K562 (cell line): ENCODE results near the gene SEMA3C. TPM values are rescaled to one million over a fixed set of nuclear protein-coding genes. Genes with fewer than 3 reads are reported as not detected.

ENCODE experiments used
- DNMT1 ChIP-seq: fragments of 450-650 bp; IDR thresholded peaks from 2 replicates; pipeline ENCODE4 v1.6.1; 2016; ENCODE audit warnings: antibody characterized with exemption, mild to moderate bottlenecking
- HNRNPH1 ChIP-seq: fragments of 200-400 bp; formaldehyde crosslinking; optimal IDR thresholded peaks from 2 replicates; pipeline ENCODE3; 2017; ENCODE audit warnings: low read depth, mild to moderate bottlenecking, low read length, moderate library complexity
- MEIS2 ChIP-seq: fragments of 450-650 bp; IDR thresholded peaks from 2 replicates; pipeline ENCODE4 v1.6.1; 2014; ENCODE audit warnings: mild to moderate bottlenecking; ENCODE audit not compliant: partially characterized antibody
- NR2C2 ChIP-seq, 2 experiments: fragments of 200-800 bp in 1 of 2; sonication (Bioruptor generic) in 1 of 2; sonication (generic) in 1 of 2; formaldehyde crosslinking in 1 of 2; IDR thresholded peaks; 2 replicates each; pipeline versions ENCODE4 v1.6.1 to v1.8.0; 2016 to 2022; ENCODE audit warnings: mild to moderate bottlenecking in 1 of 2, missing compliant biosample characterization in 1 of 2, missing genetic modification characterization in 1 of 2, missing genetic modification reagents in 1 of 2
- PCBP2 ChIP-seq: fragments of 200-400 bp; formaldehyde crosslinking; IDR thresholded peaks from 2 replicates; pipeline ENCODE4 v1.6.1; 2018; ENCODE audit warnings: low read length, low read depth, mild to moderate bottlenecking, moderate library complexity; ENCODE audit not compliant: poor library complexity, severe bottlenecking
- RBM34 ChIP-seq: fragments of 200-400 bp; formaldehyde crosslinking; IDR thresholded peaks from 2 replicates; pipeline ENCODE4 v1.6.1; 2018; ENCODE audit warnings: low read length, borderline replicate concordance; ENCODE audit not compliant: insufficient read depth
- SREBF2 ChIP-seq: sonication (generic); formaldehyde crosslinking; IDR thresholded peaks from 2 replicates; pipeline ENCODE4 v1.4.0; 2020; ENCODE audit warnings: mild to moderate bottlenecking, missing genetic modification reagents
- ZNF232 ChIP-seq: sonication (generic); formaldehyde crosslinking; IDR thresholded peaks from 2 replicates; pipeline ENCODE4 v1.8.0; 2022; ENCODE audit warnings: mild to moderate bottlenecking, missing genetic modification reagents
- polyA plus RNA-seq, 8 experiments: library from polyadenylated mRNA; depleted of rRNA in 4 of 8; stranded (reverse) in 5 of 8; unstranded in 3 of 8; fragments of >200 nt; fragmentation: Nextera tagmentation in 2 of 8; fragmentation: Illumina TruSeq in 1 of 8; extraction: Ambion mirVana in 2 of 8; extraction: Trizol in 1 of 8; gene quantifications; 2 replicates each; pipeline versions ENCODE4 v1.2.1 to v1.2.3, GENCODE V29; 2011 to 2014; ENCODE audit warnings: inconsistent platforms in 1 of 8, missing spikeins in 1 of 8
- total RNA-seq, 7 experiments: library from RNA; depleted of rRNA in 6 of 7; stranded (reverse); fragments of >200 nt in 6 of 7; fragmentation: Illumina TruSeq in 2 of 7; extraction: Trizol in 2 of 7; gene quantifications; 2 replicates each; pipeline versions ENCODE4 v1.2.1 to v1.2.3, GENCODE V29; 2011 to 2021; ENCODE audit warnings: low replicate concordance in 1 of 7
- TF ChIP-seq, protein P1 (sequence below), 2 experiments: fragments of 450-650 bp; formaldehyde crosslinking in 1 of 2; IDR thresholded peaks; 2 replicates each; pipeline versions ENCODE4 v1.4.0 to v1.6.1; 2014 to 2020; ENCODE audit warnings: mild to moderate bottlenecking in 2 of 2, borderline replicate concordance in 1 of 2, low read depth in 1 of 2
- TF ChIP-seq, protein P2 (sequence below): sonication (generic); formaldehyde crosslinking; IDR thresholded peaks from 2 replicates; pipeline ENCODE4 v1.8.1; 2023; ENCODE audit warnings: mild to moderate bottlenecking, missing genetic modification reagents
- TF ChIP-seq, protein P3 (sequence below): sonication (generic); formaldehyde crosslinking; IDR thresholded peaks from 2 replicates; pipeline ENCODE4 v1.4.0; 2020; ENCODE audit warnings: mild to moderate bottlenecking, missing genetic modification reagents
- TF ChIP-seq, protein P4 (sequence below): IDR thresholded peaks from 2 replicates; pipeline ENCODE4 v1.6.1; 2016; ENCODE audit warnings: missing genetic modification characterization, missing compliant biosample characterization

SEMA3C gene
- total and polyA plus RNA-seq, 9 of the 15 experiments (the other 6 are each of a cell fraction or from before 2014, with no cell fraction given) = 0.04 to 0.36 (median 0.12) TPM; not detected in 3

DNA sequence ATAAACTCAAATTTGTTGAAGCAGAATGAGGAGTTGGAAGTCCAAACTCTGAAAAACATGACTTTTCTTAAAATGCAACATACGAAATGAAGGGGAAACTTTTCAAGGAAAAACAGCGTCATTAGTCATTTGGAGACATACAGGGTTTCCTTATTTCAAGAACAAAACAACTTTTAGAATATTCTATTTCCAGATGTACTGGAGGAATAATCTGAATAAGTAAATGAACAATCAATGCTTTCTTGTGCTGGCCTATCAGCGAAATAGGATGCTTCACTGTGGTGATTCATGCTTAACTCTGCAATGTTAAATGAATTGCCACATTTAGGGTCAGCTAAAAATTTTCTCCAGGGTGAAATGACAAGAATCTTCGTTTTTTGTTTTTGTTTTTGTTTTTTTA, 114.3 kb downstream of the SEMA3C start (continued):
- TF ChIP-seq, protein P1, sequence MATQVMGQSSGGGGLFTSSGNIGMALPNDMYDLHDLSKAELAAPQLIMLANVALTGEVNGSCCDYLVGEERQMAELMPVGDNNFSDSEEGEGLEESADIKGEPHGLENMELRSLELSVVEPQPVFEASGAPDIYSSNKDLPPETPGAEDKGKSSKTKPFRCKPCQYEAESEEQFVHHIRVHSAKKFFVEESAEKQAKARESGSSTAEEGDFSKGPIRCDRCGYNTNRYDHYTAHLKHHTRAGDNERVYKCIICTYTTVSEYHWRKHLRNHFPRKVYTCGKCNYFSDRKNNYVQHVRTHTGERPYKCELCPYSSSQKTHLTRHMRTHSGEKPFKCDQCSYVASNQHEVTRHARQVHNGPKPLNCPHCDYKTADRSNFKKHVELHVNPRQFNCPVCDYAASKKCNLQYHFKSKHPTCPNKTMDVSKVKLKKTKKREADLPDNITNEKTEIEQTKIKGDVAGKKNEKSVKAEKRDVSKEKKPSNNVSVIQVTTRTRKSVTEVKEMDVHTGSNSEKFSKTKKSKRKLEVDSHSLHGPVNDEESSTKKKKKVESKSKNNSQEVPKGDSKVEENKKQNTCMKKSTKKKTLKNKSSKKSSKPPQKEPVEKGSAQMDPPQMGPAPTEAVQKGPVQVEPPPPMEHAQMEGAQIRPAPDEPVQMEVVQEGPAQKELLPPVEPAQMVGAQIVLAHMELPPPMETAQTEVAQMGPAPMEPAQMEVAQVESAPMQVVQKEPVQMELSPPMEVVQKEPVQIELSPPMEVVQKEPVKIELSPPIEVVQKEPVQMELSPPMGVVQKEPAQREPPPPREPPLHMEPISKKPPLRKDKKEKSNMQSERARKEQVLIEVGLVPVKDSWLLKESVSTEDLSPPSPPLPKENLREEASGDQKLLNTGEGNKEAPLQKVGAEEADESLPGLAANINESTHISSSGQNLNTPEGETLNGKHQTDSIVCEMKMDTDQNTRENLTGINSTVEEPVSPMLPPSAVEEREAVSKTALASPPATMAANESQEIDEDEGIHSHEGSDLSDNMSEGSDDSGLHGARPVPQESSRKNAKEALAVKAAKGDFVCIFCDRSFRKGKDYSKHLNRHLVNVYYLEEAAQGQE (IDR thresholded peaks at IDR 0.05; ENCODE audit: borderline replicate concordance) = no peak
- TF ChIP-seq, protein P1 (CRISPR knock-in tag; IDR thresholded peaks at IDR 0.05; ENCODE audit: low read depth) = no peak
- TF ChIP-seq MEIS2 = no peak
- no peak for TF ChIP-seq ZNF232 (CRISPR knock-in tag)
- no peak for TF ChIP-seq NR2C2 (CRISPR knock-in tag; IDR thresholded peaks at IDR 0.05)
- no peak for TF ChIP-seq NR2C2 (tag; IDR thresholded peaks at IDR 0.05)
- no peak for TF ChIP-seq PCBP2
- no peak for TF ChIP-seq HNRNPH1
- TF ChIP-seq SREBF2 (CRISPR knock-in tag) = no peak
- TF ChIP-seq, protein P2, sequence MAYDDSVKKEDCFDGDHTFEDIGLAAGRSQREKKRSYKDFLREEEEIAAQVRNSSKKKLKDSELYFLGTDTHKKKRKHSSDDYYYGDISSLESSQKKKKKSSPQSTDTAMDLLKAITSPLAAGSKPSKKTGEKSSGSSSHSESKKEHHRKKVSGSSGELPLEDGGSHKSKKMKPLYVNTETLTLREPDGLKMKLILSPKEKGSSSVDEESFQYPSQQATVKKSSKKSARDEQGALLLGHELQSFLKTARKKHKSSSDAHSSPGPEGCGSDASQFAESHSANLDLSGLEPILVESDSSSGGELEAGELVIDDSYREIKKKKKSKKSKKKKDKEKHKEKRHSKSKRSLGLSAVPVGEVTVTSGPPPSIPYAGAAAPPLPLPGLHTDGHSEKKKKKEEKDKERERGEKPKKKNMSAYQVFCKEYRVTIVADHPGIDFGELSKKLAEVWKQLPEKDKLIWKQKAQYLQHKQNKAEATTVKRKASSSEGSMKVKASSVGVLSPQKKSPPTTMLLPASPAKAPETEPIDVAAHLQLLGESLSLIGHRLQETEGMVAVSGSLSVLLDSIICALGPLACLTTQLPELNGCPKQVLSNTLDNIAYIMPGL (CRISPR knock-in tag) = no peak
- no peak for TF ChIP-seq DNMT1
- TF ChIP-seq, protein P3, sequence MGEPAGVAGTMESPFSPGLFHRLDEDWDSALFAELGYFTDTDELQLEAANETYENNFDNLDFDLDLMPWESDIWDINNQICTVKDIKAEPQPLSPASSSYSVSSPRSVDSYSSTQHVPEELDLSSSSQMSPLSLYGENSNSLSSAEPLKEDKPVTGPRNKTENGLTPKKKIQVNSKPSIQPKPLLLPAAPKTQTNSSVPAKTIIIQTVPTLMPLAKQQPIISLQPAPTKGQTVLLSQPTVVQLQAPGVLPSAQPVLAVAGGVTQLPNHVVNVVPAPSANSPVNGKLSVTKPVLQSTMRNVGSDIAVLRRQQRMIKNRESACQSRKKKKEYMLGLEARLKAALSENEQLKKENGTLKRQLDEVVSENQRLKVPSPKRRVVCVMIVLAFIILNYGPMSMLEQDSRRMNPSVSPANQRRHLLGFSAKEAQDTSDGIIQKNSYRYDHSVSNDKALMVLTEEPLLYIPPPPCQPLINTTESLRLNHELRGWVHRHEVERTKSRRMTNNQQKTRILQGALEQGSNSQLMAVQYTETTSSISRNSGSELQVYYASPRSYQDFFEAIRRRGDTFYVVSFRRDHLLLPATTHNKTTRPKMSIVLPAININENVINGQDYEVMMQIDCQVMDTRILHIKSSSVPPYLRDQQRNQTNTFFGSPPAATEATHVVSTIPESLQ = no peak
- TF ChIP-seq RBM34 = no peak
- TF ChIP-seq, protein P4, sequence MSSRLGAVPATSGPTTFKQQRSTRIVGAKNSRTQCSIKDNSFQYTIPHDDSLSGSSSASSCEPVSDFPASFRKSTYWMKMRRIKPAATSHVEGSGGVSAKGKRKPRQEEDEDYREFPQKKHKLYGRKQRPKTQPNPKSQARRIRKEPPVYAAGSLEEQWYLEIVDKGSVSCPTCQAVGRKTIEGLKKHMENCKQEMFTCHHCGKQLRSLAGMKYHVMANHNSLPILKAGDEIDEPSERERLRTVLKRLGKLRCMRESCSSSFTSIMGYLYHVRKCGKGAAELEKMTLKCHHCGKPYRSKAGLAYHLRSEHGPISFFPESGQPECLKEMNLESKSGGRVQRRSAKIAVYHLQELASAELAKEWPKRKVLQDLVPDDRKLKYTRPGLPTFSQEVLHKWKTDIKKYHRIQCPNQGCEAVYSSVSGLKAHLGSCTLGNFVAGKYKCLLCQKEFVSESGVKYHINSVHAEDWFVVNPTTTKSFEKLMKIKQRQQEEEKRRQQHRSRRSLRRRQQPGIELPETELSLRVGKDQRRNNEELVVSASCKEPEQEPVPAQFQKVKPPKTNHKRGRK (tag) = no peak
